Panc1 (cell line): ENCODE results near the gene CEMIP. TPM values are rescaled to one million over a fixed set of nuclear protein-coding genes. Genes with fewer than 3 reads are reported as not detected.

Experiments used
- ATAC-seq: fragments of 200-7000 bp; cut with Tn5 transposase; 2 replicates; pipeline ENCODE4 v1.9.1; 2020; ENCODE audit warnings: mild to moderate bottlenecking, moderate library complexity
- BruUV-seq: library from RNA; stranded (reverse); fragments of 400-500 nt; replicated peaks from 2 replicates; lab custom pipeline; 2021; lab: Mats Ljungman, UMichigan
- CTCF ChIA-PET: fragments of 300-600 bp; sonication (Branson Sonifier 250); formaldehyde crosslinking; loops from one replicate; lab custom pipeline; 2022; ENCODE audit warnings: antibody characterized with exemption; lab: Charles Lee
- POLR2A ChIA-PET: fragments of 300-600 bp; sonication (Branson Sonifier 250); formaldehyde crosslinking; loops from one replicate; lab custom pipeline; 2022; ENCODE audit warnings: antibody characterized with exemption; lab: Charles Lee
- DNase-seq: peaks from one replicate; pipeline ENCODE4 v3.0.0-alpha.2; 2010; ENCODE audit warnings: low read depth, low spot score
- H3K27ac ChIP-seq: 2 replicates; pipeline ENCODE4 v1.5.1; 2011; ENCODE audit warnings: mild to moderate bottlenecking, low read length, inconsistent platforms
- H3K27me3 ChIP-seq: fragments of 200-500 bp; sonication (Bioruptor generic); 2 replicates; pipeline ENCODE4 v1.6.0; 2014; ENCODE audit warnings: low read length, inconsistent platforms; ENCODE audit not compliant: control insufficient read depth, insufficient read depth
- H3K36me3 ChIP-seq: fragments of 200-500 bp; sonication (Bioruptor generic); 2 replicates; pipeline ENCODE4 v1.5.1; 2014; ENCODE audit warnings: inconsistent platforms, mild to moderate bottlenecking, low read length, moderate library complexity; ENCODE audit not compliant: control insufficient read depth, insufficient read depth
- H3K4me1 ChIP-seq: 2 replicates; pipeline ENCODE4 v1.5.1; 2011; ENCODE audit warnings: inconsistent platforms, mild to moderate bottlenecking, low read length, moderate library complexity; ENCODE audit not compliant: control insufficient read depth, insufficient read depth
- H3K4me3 ChIP-seq, 2 experiments: 2 replicates each; pipeline ENCODE4 v1.5.1; 2011 to 2012; ENCODE audit warnings: low read depth in 2 of 2, low read length in 2 of 2, mild to moderate bottlenecking in 2 of 2, inconsistent platforms in 1 of 2, moderate library complexity in 1 of 2
- H3K9me3 ChIP-seq: fragments of 200-500 bp; sonication (Bioruptor generic); 2 replicates; pipeline ENCODE4 v1.5.1; 2014; ENCODE audit warnings: low read depth, mild to moderate bottlenecking, inconsistent platforms, low read length, moderate library complexity; ENCODE audit not compliant: control insufficient read depth, insufficient read depth
- POLR2AphosphoS5 ChIP-seq: IDR thresholded peaks from 2 replicates; pipeline ENCODE4 v1.6.1; 2012; ENCODE audit warnings: mild to moderate bottlenecking, low read depth, low read length, moderate library complexity
- SIN3A ChIP-seq: IDR thresholded peaks from 2 replicates; pipeline ENCODE4 v1.6.1; 2012; ENCODE audit warnings: low read depth, mild to moderate bottlenecking, low read length, moderate library complexity, borderline replicate concordance; ENCODE audit not compliant: insufficient read depth
- TCF7L2 ChIP-seq: IDR thresholded peaks from 2 replicates; pipeline ENCODE4 v1.6.1; 2011; ENCODE audit warnings: mild to moderate bottlenecking, low read depth, low read length, inconsistent platforms
- in situ Hi-C: cut with HindIII; loops from 2 replicates; pipeline ENCODE4 v1.10.0; 2016; ENCODE audit warnings: low sequenced_read_pairs, low pct_unique_long_range_greater_than_20kb
- intact Hi-C: fragments of 100-400 bp; cut with micrococcal nuclease; formaldehyde crosslinking; loops from one replicate; pipeline ENCODE4 v1.10.0; 2022; ENCODE audit not compliant: unreplicated experiment
- total RNA-seq: library from RNA; stranded (reverse); gene quantifications from one replicate; pipeline ENCODE4 v1.2.1, GENCODE V29; 2021; ENCODE audit not compliant: unreplicated experiment
- TF ChIP-seq, protein P1 (sequence below), 2 experiments: IDR thresholded peaks; 2 replicates each; pipeline ENCODE4 v1.6.1; 2011 to 2012; ENCODE audit warnings: low read depth in 2 of 2, control low read depth in 1 of 2, low read length in 1 of 2, mild to moderate bottlenecking in 1 of 2, moderate library complexity in 1 of 2; ENCODE audit not compliant: insufficient read depth in 1 of 2
- TF ChIP-seq, protein P2 (sequence below): fragments of 450-650 bp; IDR thresholded peaks from 2 replicates; pipeline ENCODE4 v1.5.1; 2017; ENCODE audit warnings: mild to moderate bottlenecking

Gene CEMIP
- total RNA-seq, 1 experiment from 2014 or later, result 0.46 TPM

DNA sequence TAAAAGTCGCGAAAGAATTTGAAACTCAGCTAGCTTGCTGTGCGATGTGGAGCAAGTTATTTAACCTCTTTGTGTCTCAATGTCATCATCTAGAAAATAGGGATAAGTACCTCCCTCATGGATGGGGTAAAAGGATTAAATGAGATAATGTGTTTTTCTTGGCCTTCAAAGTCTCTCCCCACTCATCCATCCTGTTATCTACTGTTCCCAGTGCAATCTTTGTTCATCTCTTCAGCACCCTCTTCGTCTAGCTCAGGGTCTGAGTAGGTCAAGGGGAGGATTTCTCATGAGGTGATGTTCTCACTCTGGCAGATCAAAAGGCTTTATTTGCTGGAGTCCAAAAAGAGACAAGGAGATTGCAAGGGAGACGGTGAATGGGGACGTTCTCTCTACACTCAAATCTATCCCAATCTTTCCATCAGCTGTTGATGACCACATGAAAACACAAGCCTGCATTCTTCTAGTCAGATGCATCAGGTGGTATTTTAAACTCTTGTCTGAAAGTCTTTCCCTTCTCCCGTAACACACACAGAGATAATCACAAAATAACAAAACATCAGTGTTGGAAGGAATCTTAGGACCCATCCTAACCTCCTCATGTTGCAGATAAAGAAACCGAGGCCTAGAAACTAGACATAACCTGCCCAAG is 209.1 kb downstream of the CEMIP start:
- DNase-seq, result no peak
- no peak for ATAC-seq
- intact Hi-C loops, result no loop called here
- H3K4me3 ChIP-seq, result peak overlapping the region; percentile 98 to 99
- TF ChIP-seq POLR2AphosphoS5 (no peak), SIN3A (no peak), TCF7L2 (no peak)
- TF ChIP-seq, protein P1, sequence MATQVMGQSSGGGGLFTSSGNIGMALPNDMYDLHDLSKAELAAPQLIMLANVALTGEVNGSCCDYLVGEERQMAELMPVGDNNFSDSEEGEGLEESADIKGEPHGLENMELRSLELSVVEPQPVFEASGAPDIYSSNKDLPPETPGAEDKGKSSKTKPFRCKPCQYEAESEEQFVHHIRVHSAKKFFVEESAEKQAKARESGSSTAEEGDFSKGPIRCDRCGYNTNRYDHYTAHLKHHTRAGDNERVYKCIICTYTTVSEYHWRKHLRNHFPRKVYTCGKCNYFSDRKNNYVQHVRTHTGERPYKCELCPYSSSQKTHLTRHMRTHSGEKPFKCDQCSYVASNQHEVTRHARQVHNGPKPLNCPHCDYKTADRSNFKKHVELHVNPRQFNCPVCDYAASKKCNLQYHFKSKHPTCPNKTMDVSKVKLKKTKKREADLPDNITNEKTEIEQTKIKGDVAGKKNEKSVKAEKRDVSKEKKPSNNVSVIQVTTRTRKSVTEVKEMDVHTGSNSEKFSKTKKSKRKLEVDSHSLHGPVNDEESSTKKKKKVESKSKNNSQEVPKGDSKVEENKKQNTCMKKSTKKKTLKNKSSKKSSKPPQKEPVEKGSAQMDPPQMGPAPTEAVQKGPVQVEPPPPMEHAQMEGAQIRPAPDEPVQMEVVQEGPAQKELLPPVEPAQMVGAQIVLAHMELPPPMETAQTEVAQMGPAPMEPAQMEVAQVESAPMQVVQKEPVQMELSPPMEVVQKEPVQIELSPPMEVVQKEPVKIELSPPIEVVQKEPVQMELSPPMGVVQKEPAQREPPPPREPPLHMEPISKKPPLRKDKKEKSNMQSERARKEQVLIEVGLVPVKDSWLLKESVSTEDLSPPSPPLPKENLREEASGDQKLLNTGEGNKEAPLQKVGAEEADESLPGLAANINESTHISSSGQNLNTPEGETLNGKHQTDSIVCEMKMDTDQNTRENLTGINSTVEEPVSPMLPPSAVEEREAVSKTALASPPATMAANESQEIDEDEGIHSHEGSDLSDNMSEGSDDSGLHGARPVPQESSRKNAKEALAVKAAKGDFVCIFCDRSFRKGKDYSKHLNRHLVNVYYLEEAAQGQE (IDR thresholded peaks at IDR 0.05; ENCODE audit: insufficient read depth in 1 of 2, low read depth in 2 of 2, low read length in 1 of 2), result no peak
- TF ChIP-seq, protein P2, sequence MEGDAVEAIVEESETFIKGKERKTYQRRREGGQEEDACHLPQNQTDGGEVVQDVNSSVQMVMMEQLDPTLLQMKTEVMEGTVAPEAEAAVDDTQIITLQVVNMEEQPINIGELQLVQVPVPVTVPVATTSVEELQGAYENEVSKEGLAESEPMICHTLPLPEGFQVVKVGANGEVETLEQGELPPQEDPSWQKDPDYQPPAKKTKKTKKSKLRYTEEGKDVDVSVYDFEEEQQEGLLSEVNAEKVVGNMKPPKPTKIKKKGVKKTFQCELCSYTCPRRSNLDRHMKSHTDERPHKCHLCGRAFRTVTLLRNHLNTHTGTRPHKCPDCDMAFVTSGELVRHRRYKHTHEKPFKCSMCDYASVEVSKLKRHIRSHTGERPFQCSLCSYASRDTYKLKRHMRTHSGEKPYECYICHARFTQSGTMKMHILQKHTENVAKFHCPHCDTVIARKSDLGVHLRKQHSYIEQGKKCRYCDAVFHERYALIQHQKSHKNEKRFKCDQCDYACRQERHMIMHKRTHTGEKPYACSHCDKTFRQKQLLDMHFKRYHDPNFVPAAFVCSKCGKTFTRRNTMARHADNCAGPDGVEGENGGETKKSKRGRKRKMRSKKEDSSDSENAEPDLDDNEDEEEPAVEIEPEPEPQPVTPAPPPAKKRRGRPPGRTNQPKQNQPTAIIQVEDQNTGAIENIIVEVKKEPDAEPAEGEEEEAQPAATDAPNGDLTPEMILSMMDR, result no peak
- CTCF ChIA-PET, result no interaction called here
- in situ Hi-C loops, result no loop called here
- peak overlapping the region; percentile 93 for H3K27ac ChIP-seq
- BruUV-seq, result TSS peak; percentile 71
- no peaks in the 10 kb centered on the region for H3K27me3 ChIP-seq
- peaks cover 4% of the 10 kb centered on the region; the same call in 1 of the 2 replicates for H3K36me3 ChIP-seq
- H3K4me1 ChIP-seq, result peaks cover 17% of the 10 kb centered on the region
- no peaks in the 10 kb centered on the region for H3K9me3 ChIP-seq
- POLR2A ChIA-PET, result no interaction called here

DNA sequence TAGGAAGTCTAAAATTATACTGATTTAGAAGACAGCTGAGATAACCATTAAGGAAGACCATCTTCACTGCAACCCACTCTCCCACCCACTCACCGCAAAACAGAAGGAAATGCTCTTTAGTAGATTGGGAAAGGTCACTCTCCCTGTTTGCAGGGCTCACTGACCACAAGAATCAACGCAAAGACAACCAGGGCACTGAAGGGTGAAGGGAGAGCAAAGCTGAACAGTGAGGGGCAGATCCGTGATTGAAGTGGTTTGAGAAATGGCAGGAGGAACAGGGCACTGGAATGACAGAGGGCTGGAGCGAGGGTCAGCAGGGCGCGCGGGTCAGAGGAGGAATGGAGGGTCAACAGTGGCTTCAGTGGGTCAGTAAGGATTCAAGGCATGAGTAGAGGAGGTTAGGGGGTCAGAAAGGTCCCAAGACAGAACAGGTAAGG is 209.9 kb downstream of the CEMIP start:
- H3K4me1 ChIP-seq, result peaks cover 17% of the 10 kb centered on the region
- no peaks in the 10 kb centered on the region for H3K9me3 ChIP-seq
- no TSS peak for BruUV-seq
- ChIA-PET CTCF (no interaction called here), POLR2A (no interaction called here)
- H3K36me3 ChIP-seq, result peaks cover 4% of the 10 kb centered on the region; the same call in 1 of the 2 replicates
- DNase-seq (no peak), ATAC-seq (peak; percentile 49)
- peak overlapping the region; percentile 98 to 99 for H3K4me3 ChIP-seq
- intact Hi-C loops, result no loop called here
- H3K27me3 ChIP-seq, result no peaks in the 10 kb centered on the region
- peak overlapping the region; percentile 93 for H3K27ac ChIP-seq
- no peak for TF ChIP-seq POLR2AphosphoS5
- TF ChIP-seq, protein P1 (IDR thresholded peaks at IDR 0.05; ENCODE audit: insufficient read depth in 1 of 2, low read depth in 2 of 2, low read length in 1 of 2), result no peak
- no peak for TF ChIP-seq TCF7L2
- in situ Hi-C loops, result no loop called here
